ENCODE measurements around the gene TNFAIP6.
"Not testable (repeated sequence)": the region's sequence is repeated elsewhere in the genome, so short reads cannot be mapped to it uniquely, and the experiment has no call there.

The TNFAIP6 gene

DNA sequence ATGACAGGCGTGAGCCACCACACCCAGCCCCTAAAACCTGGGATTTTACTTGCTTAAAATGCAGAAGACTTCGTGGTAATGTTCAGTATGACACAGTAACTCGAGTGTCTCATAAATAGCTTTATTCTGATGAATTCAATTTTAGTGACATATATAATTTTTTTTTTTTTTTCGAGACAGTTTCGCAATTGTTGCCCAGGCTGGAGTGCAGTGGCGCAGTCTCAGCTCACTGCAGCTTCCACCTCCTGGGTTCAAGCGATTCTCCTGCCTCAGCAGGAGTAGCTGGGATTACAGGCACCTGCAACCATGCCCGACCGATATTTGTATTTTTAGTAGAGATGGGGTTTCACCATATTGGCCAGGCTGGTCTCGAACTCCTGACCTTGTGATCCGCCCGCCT is 64.3 kb downstream of the TNFAIP6 start:
- not testable (repeated sequence) for DNase-seq (ENCODE audit: low spot score)

DNA sequence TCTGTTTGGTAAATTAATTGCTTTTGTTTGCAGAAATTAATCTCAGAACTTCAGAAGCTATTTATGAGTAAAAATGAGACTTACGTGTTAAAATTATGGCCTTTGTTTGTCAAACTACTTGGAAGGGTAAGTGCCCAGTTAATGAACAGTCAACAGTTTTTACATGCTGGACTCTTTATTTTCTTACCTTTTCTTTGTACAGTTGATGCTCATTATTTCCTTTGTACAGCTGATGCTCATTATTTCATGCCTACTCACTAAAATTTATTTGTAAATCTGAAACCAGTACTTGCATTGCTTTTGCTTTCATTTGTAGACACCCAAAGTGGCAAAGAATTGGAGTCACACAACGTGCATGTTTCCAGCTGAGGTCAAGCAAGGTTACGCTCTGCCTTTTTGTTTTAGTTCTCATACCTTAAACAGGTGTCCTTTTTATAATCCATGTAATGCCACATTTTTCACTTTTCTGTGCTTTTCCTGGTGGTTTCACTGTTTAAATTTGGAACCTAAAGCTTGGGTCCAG is 65.6 kb downstream of the TNFAIP6 start:
- no peak for DNase-seq (ENCODE audit: low spot score)

DNA sequence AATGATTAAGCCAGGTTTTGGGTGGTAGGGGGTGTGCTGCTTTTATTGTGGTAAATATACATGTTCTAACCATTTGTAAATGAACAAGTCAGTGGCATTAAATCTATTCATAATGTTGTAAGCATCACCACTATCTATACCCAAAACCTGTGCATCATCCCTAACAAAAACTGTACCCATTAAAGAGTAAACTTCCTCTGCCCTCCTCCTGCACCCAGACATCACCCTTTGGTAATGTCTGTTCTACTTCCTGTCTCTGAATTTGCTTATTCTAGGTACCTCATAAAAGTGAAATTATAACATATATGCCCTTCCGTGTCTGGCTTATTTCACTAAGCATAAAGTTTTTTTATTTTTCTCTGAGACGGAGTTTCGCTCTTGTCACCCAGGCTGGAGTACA is 66.4 kb downstream of the TNFAIP6 start:
- no peak for DNase-seq (ENCODE audit: low spot score)

Measured in AG08395 (cell line).